ENCODE data around the gene ITSN2. TPM values are rescaled to one million over a fixed set of nuclear protein-coding genes. Genes with fewer than 3 reads are reported as not detected.

Gene ITSN2
- total RNA-seq, 1 experiment from 2014 or later = 19.8 TPM

GRCh38 chr2:24280161-24280560, 80.2 kb downstream of the ITSN2 start (continued):
- no peak for TF ChIP-seq RELA (CRISPR knock-in tag; IDR thresholded peaks at IDR 0.05; ENCODE audit: borderline replicate concordance)
- TF ChIP-seq SMAD3 (CRISPR knock-in tag; IDR thresholded peaks at IDR 0.05; ENCODE audit: borderline replicate concordance) = no peak
- TF ChIP-seq CTCF (IDR thresholded peaks at IDR 0.05) = no peak

- POLR2A ChIA-PET = no interaction called here
- no peak for DNase-seq (ENCODE audit: low spot score)
- Mint-ChIP-seq H3K4me3 (no peak overlapping the region), H3K9me3 (no peaks in the 10 kb centered on the region), H3K36me3 (no peaks in the 10 kb centered on the region), H3K4me1 (peaks cover 5% of the 10 kb centered on the region), H3K27me3 (ENCODE audit: low read depth) (no peaks in the 10 kb centered on the region), H3K27ac (no peak overlapping the region)
- ATAC-seq = peak; percentile 44
- CTCF ChIA-PET = no interaction called here
- TF ChIP-seq AFF4 (CRISPR knock-in tag; IDR thresholded peaks at IDR 0.05; ENCODE audit: borderline replicate concordance) = no peak
- no peak for TF ChIP-seq TEAD4 (CRISPR knock-in tag; IDR thresholded peaks at IDR 0.05)
- TF ChIP-seq FOXP4 (CRISPR knock-in tag; IDR thresholded peaks at IDR 0.05) = no peak
- no peak for TF ChIP-seq ESRRA (CRISPR knock-in tag; IDR thresholded peaks at IDR 0.05; ENCODE audit: borderline replicate concordance)
- TF ChIP-seq AR (CRISPR knock-in tag; IDR thresholded peaks at IDR 0.05) = no peak
- TF ChIP-seq ZSCAN18 (CRISPR knock-in tag; IDR thresholded peaks at IDR 0.05) = no peak
- TF ChIP-seq RORB (CRISPR knock-in tag; IDR thresholded peaks at IDR 0.05) = no peak
- TF ChIP-seq ZNF671 (CRISPR knock-in tag; IDR thresholded peaks at IDR 0.05) = no peak
- no peak for TF ChIP-seq ZNF425 (CRISPR knock-in tag; conservative IDR thresholded peaks at IDR 0.05)
- TF ChIP-seq NR2C2 (CRISPR knock-in tag; IDR thresholded peaks at IDR 0.05) = no peak
- no peak for TF ChIP-seq TCF7 (CRISPR knock-in tag; IDR thresholded peaks at IDR 0.05; ENCODE audit: low read depth)
- no peak for TF ChIP-seq CDX4 (CRISPR knock-in tag; IDR thresholded peaks at IDR 0.05; ENCODE audit: borderline replicate concordance)
- no peak for TF ChIP-seq ARID4B (CRISPR knock-in tag; IDR thresholded peaks at IDR 0.05; ENCODE audit: borderline replicate concordance)
Observed at GRCh38 chr2:24276349-24276899, 83.9 kb downstream of the ITSN2 start.

Measured in WTC11 (cell line).